Heart left ventricle (tissue), 13 donors: Measurements from ENCODE around the gene ALK.

Experiments used
- POLR2A ChIP-seq, 2 donors: fragments of 450-650 bp; IDR thresholded peaks; one replicate each; pipeline ENCODE4 v1.6.1; 2017; ENCODE audit warnings: antibody characterized with exemption in 2 of 2, mild to moderate bottlenecking in 2 of 2, moderate library complexity in 2 of 2
- TF ChIP-seq, protein P1 (sequence below), 12 donors: fragments of 200-600 bp; sonication (generic) in 4 of 12; IDR thresholded peaks; one replicate each; pipeline versions ENCODE4 v1.5.0 to v1.8.0; 2018 to 2022; ENCODE audit warnings: antibody characterized with exemption in 12 of 12, mild to moderate bottlenecking in 5 of 12
- donor health status: ischemic (EF 13 %, LVEDD 7.1; RV severe dilation, severe dysfunction).
- donor health status: DM: no; HTN: yes; CAD: no.
- donor health status: DM: no; HTN: no; CAD: no.
- donor health status: ischemic (EF 25% LVEDD 6.9; RV normal size, moderate dysfunction).
- donor health status: ischemic (EF 25% LVEDD 5.7; RV mildly dilated, moderate dysfunction).
- donor health status: ischemic (EF 35%, LVEDD 5.7; RV mildly dilated, moderate dysfunction).
- donor health status: nonischemic (EF 11% LVEDD 7.7; RV severe dilation, severe dysfunction).
- donor health status: DM: yes; HTN: yes; CAD: no.
- donor health status: PGD.
- donor health status: ischemic (EF 29% LVEDD 5.4; RV normal size, mild dysfunction).
- donor health status: nonischemic (EF 23%, LVEDD 6.1; RV moderate dilation, normal function).

DNA sequence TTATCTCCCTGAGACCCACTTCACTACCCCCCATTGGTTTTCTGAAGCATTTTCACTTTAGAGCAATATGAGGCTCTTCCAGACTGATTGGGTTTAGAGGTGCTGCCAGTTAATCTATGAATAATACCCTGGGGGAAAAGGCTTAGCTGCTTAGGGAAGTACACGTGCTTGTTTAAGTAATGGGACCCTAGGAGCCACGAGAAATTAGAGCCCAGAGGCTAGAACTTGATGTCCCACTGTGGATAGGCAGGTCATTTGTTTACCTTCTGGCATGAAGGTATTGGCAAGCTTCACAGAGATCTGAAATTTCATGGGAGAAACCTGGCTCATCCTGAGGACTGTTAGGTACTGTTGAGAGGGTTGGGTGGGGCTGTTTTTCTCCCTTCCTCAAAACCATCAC lies 746.4 kb downstream of the ALK start:
- TF ChIP-seq, protein P1, sequence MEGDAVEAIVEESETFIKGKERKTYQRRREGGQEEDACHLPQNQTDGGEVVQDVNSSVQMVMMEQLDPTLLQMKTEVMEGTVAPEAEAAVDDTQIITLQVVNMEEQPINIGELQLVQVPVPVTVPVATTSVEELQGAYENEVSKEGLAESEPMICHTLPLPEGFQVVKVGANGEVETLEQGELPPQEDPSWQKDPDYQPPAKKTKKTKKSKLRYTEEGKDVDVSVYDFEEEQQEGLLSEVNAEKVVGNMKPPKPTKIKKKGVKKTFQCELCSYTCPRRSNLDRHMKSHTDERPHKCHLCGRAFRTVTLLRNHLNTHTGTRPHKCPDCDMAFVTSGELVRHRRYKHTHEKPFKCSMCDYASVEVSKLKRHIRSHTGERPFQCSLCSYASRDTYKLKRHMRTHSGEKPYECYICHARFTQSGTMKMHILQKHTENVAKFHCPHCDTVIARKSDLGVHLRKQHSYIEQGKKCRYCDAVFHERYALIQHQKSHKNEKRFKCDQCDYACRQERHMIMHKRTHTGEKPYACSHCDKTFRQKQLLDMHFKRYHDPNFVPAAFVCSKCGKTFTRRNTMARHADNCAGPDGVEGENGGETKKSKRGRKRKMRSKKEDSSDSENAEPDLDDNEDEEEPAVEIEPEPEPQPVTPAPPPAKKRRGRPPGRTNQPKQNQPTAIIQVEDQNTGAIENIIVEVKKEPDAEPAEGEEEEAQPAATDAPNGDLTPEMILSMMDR (IDR thresholded peaks at IDR 0.05) = no peak
- no peak for TF ChIP-seq POLR2A (IDR thresholded peaks at IDR 0.05)
